ENCODE results near the gene IGSF9B. TPM values are rescaled to one million over a fixed set of nuclear protein-coding genes. Genes with fewer than 3 reads are reported as not detected.

IGSF9B gene
- total RNA-seq, 4 donors from 2014 or later, result 5.2 to 14.5 (median 8.0) TPM

- intact Hi-C loops (cut with DNase I; ENCODE audit: low total_unique reads), result no loop called here
- 65 to 68% methylated on average over 10 of the region's 10 CpGs for WGBS, 2 donors
- DNase-seq (ENCODE audit: low spot score in 2 of 2), result no peak
- H3K4me3 ChIP-seq (ENCODE audit: low read depth, poor library complexity, severe bottlenecking), result no peak overlapping the region
- TF ChIP-seq CTCF (IDR thresholded peaks at IDR 0.05) (no peak), POLR2A (IDR thresholded peaks at IDR 0.05) (no peak)
Measured at GRCh38 chr11:133952199-133953190, 4.3 kb downstream of the IGSF9B start.

- intact Hi-C loops (cut with DNase I; ENCODE audit: low total_unique reads), result no loop called here
- TF ChIP-seq POLR2A (IDR thresholded peaks at IDR 0.05) (no peak), CTCF (IDR thresholded peaks at IDR 0.05) (no peak)
- DNase-seq (ENCODE audit: low spot score in 2 of 2), result no peak
- WGBS, 2 donors, result 14 to 21% methylated on average over 30 to 31 of the region's 32 CpGs
- no peak overlapping the region for H3K4me3 ChIP-seq (ENCODE audit: low read depth, poor library complexity, severe bottlenecking)
Measured at GRCh38 chr11:133951327-133952198, 5.2 kb downstream of the IGSF9B start.

GRCh38 chr11:133950874-133951326 lies 5.9 kb downstream of the IGSF9B start:
- no peak for DNase-seq (ENCODE audit: low spot score in 2 of 2)
- WGBS, 2 donors, result 25 to 43% methylated on average over 16 to 17 of the region's 17 CpGs
- H3K4me3 ChIP-seq (ENCODE audit: low read depth, poor library complexity, severe bottlenecking), result no peak overlapping the region
- TF ChIP-seq POLR2A (IDR thresholded peaks at IDR 0.05), result no peak
- TF ChIP-seq CTCF (IDR thresholded peaks at IDR 0.05), result no peak
- intact Hi-C loops (cut with DNase I; ENCODE audit: low total_unique reads), result no loop called here

- no peak overlapping the region for H3K4me3 ChIP-seq (ENCODE audit: low read depth, poor library complexity, severe bottlenecking)
- intact Hi-C loops (cut with DNase I; ENCODE audit: low total_unique reads), result no loop called here
- DNase-seq (ENCODE audit: low spot score in 2 of 2), result no peak
- TF ChIP-seq CTCF (IDR thresholded peaks at IDR 0.05) (no peak), POLR2A (IDR thresholded peaks at IDR 0.05) (no peak)
- WGBS, 2 donors, result 86 to 88% methylated on average over 12 of the region's 12 CpGs
Measured at GRCh38 chr11:133950421-133950820, 6.3 kb downstream of the IGSF9B start.

GRCh38 chr11:133949129-133949528 lies 7.6 kb downstream of the IGSF9B start:
- WGBS, 2 donors, result 89 to 97% methylated on average over 6 of the region's 6 CpGs
- no peak overlapping the region for H3K4me3 ChIP-seq (ENCODE audit: low read depth, poor library complexity, severe bottlenecking)
- DNase-seq (ENCODE audit: low spot score in 2 of 2), result no peak
- no peak for TF ChIP-seq POLR2A (IDR thresholded peaks at IDR 0.05)
- TF ChIP-seq CTCF (IDR thresholded peaks at IDR 0.05), result no peak
- intact Hi-C loops (cut with DNase I; ENCODE audit: low total_unique reads), result no loop called here

All from lower leg skin (tissue), 4 donors.